HL-60/S4 (cell line): Measurements from ENCODE around the gene DENND4A.
"Not testable (repeated sequence)": the region's sequence is repeated elsewhere in the genome, so short reads cannot be mapped to it uniquely, and the experiment has no call there.

ENCODE experiments used
- in situ Hi-C: fragments of 300-500 bp; cut with MboI; formaldehyde crosslinking; loops from 2 replicates; pipeline ENCODE4 v1.14.3; 2022; ENCODE audit warnings: low sequenced_read_pairs

Gene DENND4A

DNA sequence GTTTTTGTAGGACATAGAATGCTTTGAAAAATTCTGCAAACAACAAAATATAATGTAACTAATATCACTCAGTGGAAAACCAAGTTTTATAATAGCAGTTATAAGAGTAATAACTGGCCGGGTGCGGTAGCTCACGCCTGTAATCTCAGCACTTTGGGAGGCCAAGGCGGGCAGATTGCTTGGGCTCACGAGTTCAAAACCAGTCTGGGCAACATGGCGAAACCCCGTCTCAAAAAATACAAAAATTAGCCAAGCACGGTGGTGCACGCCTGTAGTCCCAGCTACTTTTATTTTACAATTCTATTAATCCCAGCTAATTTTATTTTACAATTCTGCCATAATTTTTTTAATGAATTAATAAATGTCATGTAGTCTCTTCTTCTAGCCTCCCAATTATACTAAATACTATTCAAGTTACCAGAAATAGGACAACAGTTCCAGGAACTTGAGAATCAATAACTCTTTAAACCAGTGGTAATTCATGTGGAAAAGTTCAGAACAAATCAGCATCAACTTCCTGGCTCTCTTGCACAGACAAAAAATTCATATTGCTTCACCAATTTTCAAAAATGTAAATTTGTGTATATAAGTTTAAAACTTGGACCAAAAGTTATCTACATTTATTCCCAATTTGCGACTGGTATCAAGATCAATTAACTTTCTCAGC lies 2.2 kb downstream of the DENND4A start:
- in situ Hi-C loops: no loop called here

DNA sequence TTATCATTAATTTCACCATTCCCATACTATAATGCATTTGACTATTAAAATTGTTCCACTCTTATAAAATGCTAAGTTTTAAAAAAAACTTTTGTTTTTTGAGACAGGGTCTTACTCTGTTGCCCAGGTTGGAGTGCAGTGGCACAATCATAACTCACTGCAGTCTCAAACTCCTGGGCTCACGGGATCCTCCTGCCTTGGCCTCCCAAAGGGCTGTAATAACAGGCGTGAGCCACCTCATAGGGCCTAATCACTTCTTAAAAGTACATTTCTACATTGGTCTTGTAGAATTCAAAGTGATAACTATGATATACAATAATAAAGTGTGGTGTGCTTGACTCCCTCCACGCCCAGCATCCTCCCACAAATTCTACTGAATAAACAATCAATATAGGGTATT lies 3.0 kb downstream of the DENND4A start:
- in situ Hi-C loops: no loop called here

DNA sequence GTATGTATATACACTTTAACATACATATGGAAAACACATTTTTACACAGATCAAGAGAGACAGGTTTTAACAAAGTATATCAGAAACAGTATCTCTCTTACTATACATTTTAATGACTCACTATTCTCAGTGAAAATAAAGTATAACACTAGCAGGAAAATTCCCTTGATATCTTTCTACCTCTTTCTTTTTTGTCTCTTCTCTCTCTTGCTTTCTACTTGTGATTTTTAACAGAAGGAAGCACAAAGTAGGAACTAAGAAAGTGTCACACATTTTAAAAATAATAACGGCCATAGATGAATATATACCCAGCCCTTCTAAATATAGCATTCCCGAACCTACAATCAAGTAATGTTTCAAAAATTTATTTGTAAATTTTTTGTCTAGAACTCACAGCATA lies 4.8 kb downstream of the DENND4A start:
- in situ Hi-C loops: no loop called here

DNA sequence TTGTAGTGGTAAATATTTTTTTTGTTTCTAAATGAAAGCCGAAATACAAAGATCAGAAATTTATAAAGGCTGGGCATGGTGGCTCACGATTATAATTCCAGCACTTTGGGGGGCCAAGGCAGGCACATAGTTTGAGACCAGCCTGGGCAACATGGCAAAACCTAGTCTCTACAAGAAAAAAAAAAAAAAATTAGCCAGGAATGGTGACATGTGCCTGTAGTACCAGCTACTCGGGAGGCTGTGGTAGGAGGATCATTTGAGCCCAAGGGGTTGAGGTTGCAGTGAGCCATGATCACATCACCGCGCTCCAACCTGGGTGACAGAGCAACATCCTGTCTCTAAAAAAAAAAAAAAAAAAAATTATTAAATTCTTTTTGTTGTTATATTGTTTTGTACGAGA lies 6.9 kb downstream of the DENND4A start:
- in situ Hi-C loops: no loop called here

DNA sequence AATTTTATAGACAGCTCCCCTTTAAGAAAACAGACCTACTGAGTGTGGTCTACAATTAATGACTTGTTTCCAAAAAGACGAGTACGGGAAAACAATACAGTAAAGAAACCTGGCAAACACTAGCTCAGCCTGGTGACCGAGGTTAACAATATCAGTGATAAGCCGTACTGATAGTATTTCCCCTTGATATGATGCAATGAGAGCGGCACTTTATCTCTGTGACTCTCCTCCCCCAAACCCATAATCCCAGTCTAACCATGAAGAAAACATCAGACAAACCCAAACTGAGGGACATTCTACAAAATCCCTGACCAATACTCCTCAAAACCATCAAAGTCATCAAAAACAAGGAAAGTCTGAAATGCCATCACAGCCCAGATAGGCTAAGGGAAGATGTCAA lies 8.2 kb downstream of the DENND4A start:
- in situ Hi-C loops: no loop called here

GRCh38 chr15:65782096-65782495 lies 10.0 kb downstream of the DENND4A start:
- in situ Hi-C loops: no loop called here

GRCh38 chr15:65778701-65779100 lies 13.4 kb downstream of the DENND4A start:
- in situ Hi-C loops: not testable (repeated sequence)

- in situ Hi-C loops: no loop called here
Observed at GRCh38 chr15:65778269-65778668, 13.8 kb downstream of the DENND4A start.

- in situ Hi-C loops: no loop called here
Observed at GRCh38 chr15:65777843-65778242, 14.2 kb downstream of the DENND4A start.

GRCh38 chr15:65777053-65777452 lies 15.0 kb downstream of the DENND4A start:
- in situ Hi-C loops: no loop called here

DNA sequence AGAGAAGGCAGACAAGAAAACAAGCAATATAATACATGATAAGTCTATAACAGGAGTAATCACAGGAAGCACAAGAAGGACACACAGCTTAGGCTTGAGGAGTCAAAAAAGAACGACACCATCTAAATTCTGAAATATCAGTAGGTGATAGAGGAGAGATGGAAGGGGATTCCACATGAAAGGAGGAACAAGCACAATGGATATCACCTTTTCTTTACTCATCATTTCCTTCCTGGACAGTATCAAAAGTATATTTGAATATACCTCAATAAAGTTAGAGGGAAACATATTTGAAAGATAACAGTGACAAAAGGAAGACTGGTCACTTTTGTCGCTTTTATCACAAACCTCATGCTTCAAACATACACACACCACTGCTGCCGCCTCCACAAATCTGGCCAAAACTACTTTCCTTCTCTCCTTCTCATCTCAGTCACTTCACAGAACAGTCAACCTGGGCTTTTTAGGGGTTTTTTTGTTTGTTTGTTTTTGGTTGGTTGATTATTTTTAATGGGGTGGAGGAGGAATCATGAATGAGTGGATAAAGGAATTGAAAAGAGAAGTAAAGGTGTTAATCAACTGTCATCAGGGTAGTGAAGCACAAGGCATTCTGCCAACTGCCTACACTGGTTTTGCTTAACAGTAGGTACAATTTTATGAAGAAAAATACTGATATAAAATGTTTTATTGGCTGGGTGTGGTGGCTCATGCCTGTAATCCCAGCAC lies 18.5 kb downstream of the DENND4A start:
- in situ Hi-C loops: no loop called here

- in situ Hi-C loops: no loop called here
Observed at GRCh38 chr15:65772930-65773329, 19.2 kb downstream of the DENND4A start.

DNA sequence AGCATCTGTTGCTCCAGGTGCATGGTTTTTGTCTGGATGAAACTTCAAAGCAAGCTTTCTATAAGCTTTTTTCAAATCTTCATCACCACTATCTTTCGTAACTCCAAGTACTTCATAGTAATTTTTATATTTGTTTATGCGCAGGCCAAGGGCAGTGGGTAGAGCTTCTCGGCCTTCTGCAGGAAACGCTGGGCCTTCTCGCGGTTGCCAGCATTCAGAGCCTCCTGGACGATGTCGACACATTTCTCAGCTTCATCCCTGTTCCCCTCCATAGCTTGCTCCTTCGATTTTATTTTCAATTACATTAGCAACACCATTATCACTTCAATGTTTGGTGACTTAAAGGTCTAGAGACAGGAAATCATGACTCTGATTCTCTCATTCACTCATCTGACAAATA lies 20.2 kb downstream of the DENND4A start:
- in situ Hi-C loops: no loop called here

DNA sequence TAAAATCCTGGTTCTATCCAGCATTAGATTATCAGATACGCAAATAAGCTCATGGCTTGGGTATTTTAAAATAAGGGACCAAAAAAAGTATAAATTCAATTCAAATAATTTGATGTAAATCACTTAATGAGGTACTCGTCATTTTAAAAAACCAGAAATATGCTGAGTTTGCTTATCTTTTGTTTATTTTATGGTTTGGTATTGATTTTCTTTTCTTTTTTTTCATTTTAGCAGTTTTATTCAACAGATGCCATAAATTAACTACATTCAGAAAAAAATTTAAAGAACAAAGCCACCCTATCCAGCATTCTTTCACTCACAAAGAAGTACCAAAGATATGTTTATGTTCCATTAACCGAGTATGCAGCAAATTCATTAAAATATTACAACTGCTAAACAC lies 22.6 kb downstream of the DENND4A start:
- in situ Hi-C loops: no loop called here

DNA sequence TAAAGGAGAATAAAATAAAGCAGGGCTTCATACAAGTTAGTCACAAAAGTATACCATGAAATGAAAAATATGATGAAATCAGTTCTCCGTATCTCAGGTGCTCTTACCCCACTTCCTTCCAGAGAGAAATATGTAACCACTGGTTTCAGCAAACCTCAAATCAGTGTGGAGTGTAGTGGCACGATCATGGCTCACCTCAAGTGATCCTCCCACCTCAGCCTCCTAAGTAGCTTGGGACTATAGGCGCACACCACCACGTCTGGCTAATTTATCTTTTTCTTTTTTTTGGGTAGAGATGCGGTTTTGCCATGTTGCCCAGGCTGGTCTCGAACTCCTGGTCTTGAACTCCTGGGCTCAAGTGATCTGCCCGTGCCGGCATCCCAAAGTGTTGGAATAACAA lies 24.2 kb downstream of the DENND4A start:
- in situ Hi-C loops: no loop called here

DNA sequence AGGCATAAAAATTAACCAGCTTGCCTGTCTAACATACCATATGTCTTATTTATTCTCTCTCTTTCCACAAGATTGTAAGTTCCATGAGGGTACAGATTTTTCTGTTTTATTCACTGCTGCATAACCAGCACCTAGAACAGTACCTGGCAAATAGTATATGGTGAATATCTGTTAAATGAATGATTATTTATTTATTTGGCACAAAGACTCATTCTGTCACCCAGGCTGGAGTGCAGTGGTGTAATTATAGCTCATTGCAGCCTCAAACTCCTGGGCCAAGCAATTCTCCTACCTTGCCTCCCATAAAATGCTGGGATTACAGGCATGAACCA lies 24.9 kb downstream of the DENND4A start:
- in situ Hi-C loops: no loop called here

GRCh38 chr15:65766422-65767263 lies 25.4 kb downstream of the DENND4A start:
- in situ Hi-C loops: no loop called here

DNA sequence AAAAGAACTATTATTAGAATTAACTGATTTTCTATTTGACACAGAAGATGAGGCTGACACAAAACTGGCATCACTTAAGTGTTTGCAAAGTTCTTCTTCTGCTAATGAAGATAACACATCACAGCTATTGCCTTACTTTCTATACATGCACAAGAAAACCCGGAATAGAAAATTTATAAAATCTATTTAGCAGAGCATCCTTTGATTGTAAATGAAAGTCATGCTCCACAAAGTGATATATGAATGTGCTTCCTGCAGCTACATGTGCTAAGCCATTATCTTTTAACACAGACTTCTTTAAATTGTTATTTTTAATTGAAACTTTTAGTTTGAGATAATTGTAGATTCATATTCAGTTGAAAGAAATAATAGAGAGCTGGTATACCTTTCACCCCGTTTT lies 27.0 kb downstream of the DENND4A start:
- in situ Hi-C loops: no loop called here

DNA sequence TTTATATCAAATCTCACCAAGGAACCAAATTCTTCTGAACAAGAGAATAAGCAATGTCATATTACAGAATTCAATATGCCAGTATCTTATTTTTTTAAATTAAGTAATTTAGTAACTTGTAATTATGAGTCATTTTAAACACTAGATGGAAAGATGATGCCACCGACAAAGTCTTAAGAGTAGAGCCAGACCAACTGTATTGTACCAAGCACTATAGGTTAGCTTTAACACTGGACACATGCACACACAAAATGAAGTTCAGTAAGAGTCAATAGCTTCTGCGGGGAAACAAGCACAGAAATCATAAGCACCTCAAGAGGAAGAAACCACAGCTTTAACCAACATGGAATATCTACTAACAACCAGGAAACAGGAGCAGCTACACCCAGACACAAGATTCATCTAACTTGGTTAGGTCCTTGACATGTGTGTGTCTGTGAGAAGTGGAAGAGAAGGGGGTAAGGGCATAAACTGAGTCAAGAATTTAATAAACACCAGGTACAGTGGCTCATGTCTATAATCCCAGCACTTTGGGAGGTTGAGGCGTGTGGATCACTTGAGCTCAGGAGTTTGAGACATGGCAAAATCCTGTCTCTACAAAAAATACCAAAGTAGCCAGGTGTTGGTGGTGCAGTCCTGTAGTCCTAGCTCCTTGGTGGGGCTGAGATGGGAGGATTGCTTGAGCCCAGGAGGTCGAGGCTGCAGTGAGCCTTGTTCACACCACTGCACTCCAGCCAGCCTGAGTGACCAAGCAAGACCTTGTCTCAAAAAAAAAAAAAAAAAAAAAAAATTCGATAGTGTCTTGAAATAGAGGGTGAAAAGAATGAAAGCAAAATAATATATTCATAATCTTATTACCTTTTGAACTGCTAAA lies 28.9 kb downstream of the DENND4A start:
- in situ Hi-C loops: no loop called here

DNA sequence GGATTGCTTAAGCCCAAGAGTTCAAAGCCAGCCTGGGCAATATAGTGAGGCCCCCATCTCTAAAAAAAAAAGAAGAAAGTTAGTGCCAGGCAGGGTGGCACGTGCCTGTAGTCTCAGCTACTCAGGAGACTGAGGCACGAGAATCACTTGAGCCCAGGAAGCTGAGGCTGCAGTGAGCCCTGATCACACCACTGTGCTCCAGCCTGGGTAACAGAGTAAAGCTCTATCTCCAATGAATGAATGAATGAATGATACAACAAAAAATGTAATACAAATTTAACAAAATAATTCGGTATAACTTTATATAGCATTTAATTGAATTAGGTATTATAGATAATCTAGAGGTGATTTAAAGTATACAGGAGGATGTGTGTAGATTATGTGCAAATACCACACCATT lies 29.7 kb downstream of the DENND4A start:
- in situ Hi-C loops: no loop called here
